Measurements from ENCODE around the gene SMC1B. TPM values are rescaled to one million over a fixed set of nuclear protein-coding genes. Genes with fewer than 3 reads are reported as not detected.
"Not testable (repeated sequence)": the region's sequence is repeated elsewhere in the genome, so short reads cannot be mapped to it uniquely, and the experiment has no call there.

Gene SMC1B
- total RNA-seq, 1 donor from 2014 or later: not detected

GRCh38 chr22:45329530-45329936, 83.9 kb downstream of the SMC1B start:
- H3K9me3 ChIP-seq: no peaks in the 10 kb centered on the region
- H3K4me1 ChIP-seq: peaks cover 1 to 4% of the 10 kb centered on the region in 2 donors
- H3K4me3 ChIP-seq: no peak overlapping the region
- TF ChIP-seq CTCF (IDR thresholded peaks at IDR 0.05): no peak
- H3K27me3 ChIP-seq: no peaks in the 10 kb centered on the region
- DNase-seq (ENCODE audit: low spot score in 2 of 2): no peak
- H3K27ac ChIP-seq: no peak overlapping the region
- intact Hi-C loops (cut with DNase I): no loop called here
- peaks cover 55% of the 10 kb centered on the region in 2 donors for H3K36me3 ChIP-seq

- no peak for TF ChIP-seq CTCF (IDR thresholded peaks at IDR 0.05)
- Histone ChIP-seq H3K27ac (no peak overlapping the region), H3K4me3 (no peak overlapping the region), H3K4me1 (no peaks in the 10 kb centered on the region), H3K27me3 (no peaks in the 10 kb centered on the region), H3K36me3 (peaks cover 58 to 60% of the 10 kb centered on the region in 2 donors), H3K9me3 (no peaks in the 10 kb centered on the region)
- no peak for DNase-seq (ENCODE audit: low spot score in 2 of 2)
- intact Hi-C loops (cut with DNase I): no loop called here
Measured at GRCh38 chr22:45328822-45329529, 84.4 kb downstream of the SMC1B start.

- H3K9me3 ChIP-seq; H3K27me3 ChIP-seq; intact Hi-C loops (cut with DNase I); H3K4me1 ChIP-seq; H3K4me3 ChIP-seq; H3K27ac ChIP-seq; DNase-seq (ENCODE audit: low spot score in 2 of 2): not testable (repeated sequence)
- H3K36me3 ChIP-seq: peaks cover 65 to 68% of the 10 kb centered on the region in 2 donors
Measured at GRCh38 chr22:45328261-45328660, 85.1 kb downstream of the SMC1B start.

- DNase-seq (ENCODE audit: low spot score in 2 of 2): no peak
- TF ChIP-seq CTCF (IDR thresholded peaks at IDR 0.05): no peak
- Histone ChIP-seq H3K36me3 (peaks cover 40 to 46% of the 10 kb centered on the region in 2 donors), H3K27me3 (no peaks in the 10 kb centered on the region), H3K9me3 (no peaks in the 10 kb centered on the region), H3K27ac (no peak overlapping the region), H3K4me3 (no peak overlapping the region), H3K4me1 (peaks cover under 1 to 22% of the 10 kb centered on the region in 2 donors)
- intact Hi-C loops (cut with DNase I): no loop called here
Measured at GRCh38 chr22:45324311-45324711, 89.1 kb downstream of the SMC1B start.

- intact Hi-C loops (cut with DNase I): no loop called here
- Histone ChIP-seq H3K36me3 (peaks cover 35 to 46% of the 10 kb centered on the region in 2 donors), H3K4me1 (peaks cover 5 to 28% of the 10 kb centered on the region in 2 donors), H3K4me3 (no peak overlapping the region), H3K27ac (no peak overlapping the region), H3K9me3 (no peaks in the 10 kb centered on the region), H3K27me3 (no peaks in the 10 kb centered on the region)
- TF ChIP-seq CTCF (IDR thresholded peaks at IDR 0.05): no peak
- DNase-seq (ENCODE audit: low spot score in 2 of 2): no peak
Measured at GRCh38 chr22:45323695-45324094, 89.7 kb downstream of the SMC1B start.

- H3K27ac ChIP-seq: no peak overlapping the region
- H3K9me3 ChIP-seq: no peaks in the 10 kb centered on the region
- intact Hi-C loops (cut with DNase I): no loop called here
- H3K27me3 ChIP-seq: no peaks in the 10 kb centered on the region
- H3K4me1 ChIP-seq: peaks cover 7 to 34% of the 10 kb centered on the region in 2 donors
- no peak for DNase-seq (ENCODE audit: low spot score in 2 of 2)
- H3K36me3 ChIP-seq: peaks cover 30 to 46% of the 10 kb centered on the region in 2 donors
- no peak for TF ChIP-seq CTCF (IDR thresholded peaks at IDR 0.05)
- no peak overlapping the region for H3K4me3 ChIP-seq
Measured at GRCh38 chr22:45322873-45323525, 90.4 kb downstream of the SMC1B start.

Measured in ascending aorta (tissue), 2 donors.